Sigmoid colon (tissue), 7 donors: Measurements from ENCODE around the gene PDE9A. TPM values are rescaled to one million over a fixed set of nuclear protein-coding genes. Genes with fewer than 3 reads are reported as not detected.
A peak's percentile ranks its signal among the peaks of the same experiment; 100 is the strongest.

Source experiments
- DNase-seq: peaks from one replicate; pipeline ENCODE4 v3.0.0-alpha.2; 2019
- H3K27ac ChIP-seq, 4 donors: fragments of 200-600 bp; sonication (generic); one replicate each; pipeline ENCODE4 v1.5.1; 2016 to 2019; ENCODE audit warnings: mild to moderate bottlenecking in 1 of 4
- H3K27me3 ChIP-seq, 3 donors: fragments of 200-600 bp; sonication (generic); one replicate each; pipeline ENCODE4 v1.5.1; 2019; ENCODE audit warnings: mild to moderate bottlenecking in 1 of 3
- H3K36me3 ChIP-seq, 4 donors: fragments of 200-600 bp; sonication (generic); one replicate each; pipeline ENCODE4 v1.5.1; 2016 to 2019
- H3K4me1 ChIP-seq, 4 donors: fragments of 200-600 bp; sonication (generic); one replicate each; pipeline ENCODE4 v1.5.1; 2017 to 2019
- H3K4me3 ChIP-seq, 4 donors: fragments of 200-600 bp; sonication (generic); one replicate each; pipeline ENCODE4 v1.5.1; 2017 to 2019; ENCODE audit warnings: mild to moderate bottlenecking in 2 of 4, moderate library complexity in 1 of 4
- H3K9me3 ChIP-seq, 4 donors: fragments of 200-600 bp in 3 of 4; sonication (generic) in 3 of 4; one replicate each; pipeline versions ENCODE4 v1.5.1 to v1.6.1; 2013 to 2019
- CTCF ChIP-seq, 4 experiments: fragments of 450-650 bp in 3 of 4; fragments of 200-600 bp in 1 of 4; IDR thresholded peaks; one replicate each; pipeline ENCODE4 v1.5.1; 2016 to 2019; ENCODE audit warnings: antibody characterized with exemption in 4 of 4, mild to moderate bottlenecking in 3 of 4, moderate library complexity in 2 of 4
- EP300 ChIP-seq, 4 donors: sonication (generic); formaldehyde crosslinking; IDR thresholded peaks; one replicate each; pipeline ENCODE4 v1.6.1; 2017; ENCODE audit warnings: antibody characterized with exemption in 4 of 4
- POLR2A ChIP-seq, 2 donors: fragments of 450-650 bp; IDR thresholded peaks; one replicate each; pipeline ENCODE4 v1.6.1; 2016; ENCODE audit warnings: antibody characterized with exemption in 2 of 2, mild to moderate bottlenecking in 2 of 2, moderate library complexity in 2 of 2
- POLR2AphosphoS5 ChIP-seq, 4 donors: sonication (generic); formaldehyde crosslinking; IDR thresholded peaks; one replicate each; pipeline ENCODE4 v1.6.1; 2017; ENCODE audit warnings: antibody characterized with exemption in 4 of 4
- WGBS, 2 donors: extraction: QIAGEN DNeasy Blood & Tissue Kit; methylation state at CpG; one replicate each; pipeline ENCODE4 v1.1.7; 2013; 5-methylcytosine and 5-hydroxymethylcytosine counted together
- intact Hi-C: fragments of 100-400 bp; cut with DNase I; formaldehyde crosslinking; loops from one replicate; pipeline ENCODE4 v1.15.1; 2023
- polyA plus RNA-seq, 3 donors: library from polyadenylated mRNA; stranded (reverse); fragments of 200-250 nt; gene quantifications; one replicate each; pipeline ENCODE4 v1.2.3, GENCODE V29; 2013
- total RNA-seq, 4 donors: library from RNA; depleted of rRNA; stranded (reverse); fragments of >200 nt; gene quantifications; one replicate each; pipeline ENCODE4 v1.1.0, GENCODE V29; 2016
- donor health status: healthy with polysubstance abuse.
- donor health status: Bipolar disorder and iron deficiency.
- donor health status: healthy.

PDE9A gene
- total and polyA plus RNA-seq, 7 donors: 71.6 to 433 (median 102) TPM

- 96% methylated on average over 24 of the region's 24 CpGs for WGBS, 2 donors
- H3K9me3 ChIP-seq: no peaks in the 10 kb centered on the region
- H3K27me3 ChIP-seq: no peaks in the 10 kb centered on the region
- DNase-seq: peak; percentile 64
- H3K27ac ChIP-seq: peak overlapping the region in 1 of 4 donors; percentile 73
- H3K4me1 ChIP-seq: peaks cover 0 to 12% (median 6%) of the 10 kb centered on the region in 4 donors
- TF ChIP-seq POLR2AphosphoS5 (IDR thresholded peaks at IDR 0.05) (no peak), EP300 (IDR thresholded peaks at IDR 0.05) (no peak), CTCF (IDR thresholded peaks at IDR 0.05) (no peak), POLR2A (IDR thresholded peaks at IDR 0.05) (no peak)
- intact Hi-C loops: no loop called here
- no peak overlapping the region for H3K4me3 ChIP-seq
- H3K36me3 ChIP-seq: peaks cover 0 to 44% (median 3%) of the 10 kb centered on the region in 4 donors
Measured at GRCh38 chr21:42703136-42703908, 49.9 kb downstream of the PDE9A start.

GRCh38 chr21:42703965-42704364, 50.5 kb downstream of the PDE9A start:
- Histone ChIP-seq H3K27ac (peak overlapping the region in 2 of 4 donors; percentile 53 to 73), H3K4me1 (peaks cover 0 to 12% (median 6%) of the 10 kb centered on the region in 4 donors), H3K4me3 (no peak overlapping the region), H3K9me3 (no peaks in the 10 kb centered on the region), H3K36me3 (peaks cover 0 to 39% (median 1%) of the 10 kb centered on the region in 4 donors), H3K27me3 (no peaks in the 10 kb centered on the region)
- intact Hi-C loops: no loop called here
- no peak for TF ChIP-seq POLR2AphosphoS5 (IDR thresholded peaks at IDR 0.05)
- TF ChIP-seq CTCF (IDR thresholded peaks at IDR 0.05): no peak
- TF ChIP-seq POLR2A (IDR thresholded peaks at IDR 0.05): no peak
- TF ChIP-seq EP300 (IDR thresholded peaks at IDR 0.05): no peak
- peak; percentile 43 for DNase-seq
- WGBS, 2 donors: 93 to 96% methylated on average over 18 of the region's 18 CpGs

- no peak overlapping the region for H3K4me3 ChIP-seq
- TF ChIP-seq EP300 (IDR thresholded peaks at IDR 0.05) (no peak), CTCF (IDR thresholded peaks at IDR 0.05) (no peak), POLR2A (IDR thresholded peaks at IDR 0.05) (no peak), POLR2AphosphoS5 (IDR thresholded peaks at IDR 0.05) (no peak)
- DNase-seq: peak; percentile 57
- no peaks in the 10 kb centered on the region for H3K27me3 ChIP-seq
- peak overlapping the region in 3 of 4 donors; percentile 53 to 73 (median 70) for H3K27ac ChIP-seq
- H3K36me3 ChIP-seq: peaks cover 0 to 31% (median 0%) of the 10 kb centered on the region in 4 donors
- peaks cover 0 to 12% (median 6%) of the 10 kb centered on the region in 4 donors for H3K4me1 ChIP-seq
- intact Hi-C loops: no loop called here
- no peaks in the 10 kb centered on the region for H3K9me3 ChIP-seq
- 88 to 93% methylated on average over 10 of the region's 10 CpGs for WGBS, 2 donors
Measured at GRCh38 chr21:42704861-42705260, 51.4 kb downstream of the PDE9A start.

GRCh38 chr21:42705346-42705745, 51.9 kb downstream of the PDE9A start:
- 92 to 94% methylated on average over 19 of the region's 19 CpGs for WGBS, 2 donors
- DNase-seq: peak; percentile 56

More at GRCh38 chr21:42705346-42705745, 51.9 kb downstream of the PDE9A start:
- no peaks in the 10 kb centered on the region for H3K9me3 ChIP-seq
- H3K27me3 ChIP-seq: no peaks in the 10 kb centered on the region
- no peak overlapping the region for H3K4me3 ChIP-seq
- H3K4me1 ChIP-seq: peaks cover 0 to 12% (median 6%) of the 10 kb centered on the region in 4 donors
- H3K36me3 ChIP-seq: peaks cover 0 to 26% (median 0%) of the 10 kb centered on the region in 4 donors
- intact Hi-C loops: no loop called here
- peak overlapping the region in 3 of 4 donors; percentile 53 to 73 (median 70) for H3K27ac ChIP-seq
- TF ChIP-seq POLR2AphosphoS5 (IDR thresholded peaks at IDR 0.05): no peak
- TF ChIP-seq POLR2A (IDR thresholded peaks at IDR 0.05): no peak
- TF ChIP-seq EP300 (IDR thresholded peaks at IDR 0.05): no peak
- TF ChIP-seq CTCF (IDR thresholded peaks at IDR 0.05): no peak
